Measurements from ENCODE around the gene MCMBP. TPM values are rescaled to one million over a fixed set of nuclear protein-coding genes. Genes with fewer than 3 reads are reported as not detected.

The MCMBP gene
- total and polyA plus RNA-seq, 4 donors, result 17.4 to 46.1 (median 33.1) TPM

DNA sequence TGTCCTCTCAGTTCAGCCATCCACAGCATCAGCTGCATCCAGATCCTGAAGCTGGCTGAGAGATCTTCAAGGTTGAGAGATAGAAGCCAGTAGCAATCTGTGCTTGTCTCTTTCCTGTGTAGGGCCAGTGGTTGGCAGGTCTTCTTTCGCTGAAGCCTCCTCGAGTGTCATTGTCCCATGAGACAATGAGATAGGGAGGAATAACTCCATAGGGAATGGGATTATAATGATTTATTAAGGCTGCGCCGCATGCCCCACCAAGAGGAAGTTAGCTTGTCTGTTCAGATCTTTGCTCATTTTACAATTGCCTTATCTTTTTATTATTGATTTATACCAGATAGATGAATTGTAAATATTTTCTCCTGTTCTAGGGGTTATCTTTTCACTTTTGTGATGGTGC lies 61.5 kb downstream of the MCMBP start:
- H3K4me1 ChIP-seq (ENCODE audit: control insufficient read depth in 1 of 2, insufficient read depth in 2 of 2, low read length in 2 of 2), result no peaks in the 10 kb centered on the region
- no peak overlapping the region for H3K27ac ChIP-seq (ENCODE audit: low read depth in 1 of 2, low read length in 2 of 2)
- H3K4me3 ChIP-seq (ENCODE audit: low read length in 2 of 2), result no peak overlapping the region
- WGBS, 2 donors, result 91 to 92% methylated on average over 4 of the region's 4 CpGs
- intact Hi-C loops (cut with DNase I), result loop anchor here in 1 of 2 donors (5.0 kb wide), 1 partner anchor 49 kb away; no protein-coding TSS in a partner anchor
- no peaks in the 10 kb centered on the region for H3K27me3 ChIP-seq (ENCODE audit: control insufficient read depth in 1 of 2, insufficient read depth in 2 of 2, low read length in 1 of 2)
- DNase-seq (no peak), ATAC-seq (ENCODE audit: low FRiP score) (no peak)
- peaks cover 2% of the 10 kb centered on the region for H3K9me3 ChIP-seq (ENCODE audit: control insufficient read depth, low read length)
- peaks cover 3% of the 10 kb centered on the region in 2 donors for H3K36me3 ChIP-seq (ENCODE audit: control insufficient read depth in 1 of 2, insufficient read depth in 2 of 2, low read length in 1 of 2)

DNA sequence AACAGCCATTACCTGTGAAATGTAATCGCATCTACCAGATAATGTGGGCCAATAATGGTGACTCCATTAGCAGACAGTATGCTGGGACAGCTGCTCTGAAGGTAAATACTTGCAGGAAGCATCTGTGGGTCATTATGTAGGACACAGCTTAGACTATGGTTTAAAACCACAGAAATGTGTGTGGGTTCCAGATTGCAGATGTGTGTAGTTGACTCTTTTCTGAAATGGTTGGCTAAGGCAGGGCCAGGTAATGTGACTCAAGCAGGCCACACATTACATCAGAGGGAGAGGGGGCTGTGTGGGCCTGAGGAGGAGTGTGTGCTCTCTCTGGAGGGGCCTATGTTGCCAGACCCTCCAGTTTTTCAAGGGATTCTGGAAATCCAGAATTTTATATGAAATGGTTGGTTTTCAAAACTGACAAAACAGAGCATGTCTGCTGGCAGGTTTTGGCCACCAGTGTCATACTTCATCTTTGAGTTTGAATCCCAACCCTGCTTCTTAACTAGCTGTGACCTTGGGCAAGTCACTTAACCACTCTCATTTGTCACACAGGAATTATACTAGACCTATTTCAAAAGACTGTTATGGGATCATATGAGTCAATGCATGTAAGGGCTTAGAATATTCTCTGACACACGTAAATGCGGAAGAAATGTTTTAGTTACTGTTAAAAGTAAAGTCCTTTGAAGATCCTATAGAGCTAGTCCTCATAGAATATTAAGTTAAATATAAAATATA lies 64.5 kb downstream of the MCMBP start:
- intact Hi-C loops (cut with DNase I), result no loop called here
- Histone ChIP-seq H3K4me1 (ENCODE audit: control insufficient read depth in 1 of 2, insufficient read depth in 2 of 2, low read length in 2 of 2) (peaks cover 0 to 1% of the 10 kb centered on the region in 2 donors), H3K4me3 (ENCODE audit: low read length in 2 of 2) (no peak overlapping the region), H3K27me3 (ENCODE audit: control insufficient read depth in 1 of 2, insufficient read depth in 2 of 2, low read length in 1 of 2) (no peaks in the 10 kb centered on the region), H3K9me3 (ENCODE audit: control insufficient read depth, low read length) (no peaks in the 10 kb centered on the region), H3K27ac (ENCODE audit: low read depth in 1 of 2, low read length in 2 of 2) (no peak overlapping the region), H3K36me3 (ENCODE audit: control insufficient read depth in 1 of 2, insufficient read depth in 2 of 2, low read length in 1 of 2) (no peaks in the 10 kb centered on the region)
- no peak for ATAC-seq (ENCODE audit: low FRiP score)
- no peak for DNase-seq
- WGBS, 2 donors, result 98% methylated on average over 3 of the region's 3 CpGs

DNA sequence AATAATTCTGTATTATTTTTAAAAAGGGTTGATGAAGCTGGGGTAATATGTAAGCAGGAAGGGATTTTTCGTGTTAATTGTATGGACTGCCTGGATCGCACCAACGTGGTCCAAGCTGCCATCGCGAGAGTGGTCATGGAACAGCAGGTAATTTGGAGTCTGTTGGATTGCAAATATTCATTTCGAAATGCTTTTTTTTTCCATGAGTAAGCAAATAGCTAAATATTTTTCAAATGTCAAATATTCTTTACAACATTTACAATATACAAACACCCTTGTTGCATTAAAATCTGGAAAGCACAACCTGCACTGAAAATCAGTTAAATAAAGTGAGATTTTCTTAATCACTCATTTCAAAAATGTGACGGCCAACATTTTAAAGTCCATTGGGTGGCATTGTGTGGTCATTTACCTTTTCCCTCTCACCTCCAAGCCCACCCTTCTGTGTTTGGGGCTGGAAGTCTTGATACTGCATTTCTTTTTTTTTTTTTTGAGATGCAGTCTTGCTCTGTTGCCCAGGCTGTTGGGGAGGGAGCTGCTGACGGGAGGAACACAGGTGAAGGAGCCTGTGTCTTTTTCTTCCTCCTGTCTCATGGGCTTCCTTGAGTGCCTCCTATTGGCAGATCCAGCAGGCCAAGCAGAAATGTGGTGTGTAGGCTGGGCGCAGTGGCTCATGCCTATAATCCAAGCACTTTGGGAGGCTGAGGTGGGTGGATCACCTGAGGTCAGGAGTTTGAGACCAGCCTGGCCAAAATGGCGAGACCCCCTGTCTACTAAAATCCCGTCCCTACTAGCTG lies 66.1 kb downstream of the MCMBP start:
- DNase-seq, result no peak
- 97% methylated on average over 11 of the region's 11 CpGs for WGBS, 2 donors
- Histone ChIP-seq H3K27ac (ENCODE audit: low read depth in 1 of 2, low read length in 2 of 2) (no peak overlapping the region), H3K4me3 (ENCODE audit: low read length in 2 of 2) (no peak overlapping the region), H3K27me3 (ENCODE audit: control insufficient read depth in 1 of 2, insufficient read depth in 2 of 2, low read length in 1 of 2) (no peaks in the 10 kb centered on the region), H3K4me1 (ENCODE audit: control insufficient read depth in 1 of 2, insufficient read depth in 2 of 2, low read length in 2 of 2) (peaks cover 0 to 1% of the 10 kb centered on the region in 2 donors), H3K9me3 (ENCODE audit: control insufficient read depth, low read length) (no peaks in the 10 kb centered on the region), H3K36me3 (ENCODE audit: control insufficient read depth in 1 of 2, insufficient read depth in 2 of 2, low read length in 1 of 2) (no peaks in the 10 kb centered on the region)
- intact Hi-C loops (cut with DNase I), result no loop called here
- ATAC-seq (ENCODE audit: low FRiP score), result no peak

DNA sequence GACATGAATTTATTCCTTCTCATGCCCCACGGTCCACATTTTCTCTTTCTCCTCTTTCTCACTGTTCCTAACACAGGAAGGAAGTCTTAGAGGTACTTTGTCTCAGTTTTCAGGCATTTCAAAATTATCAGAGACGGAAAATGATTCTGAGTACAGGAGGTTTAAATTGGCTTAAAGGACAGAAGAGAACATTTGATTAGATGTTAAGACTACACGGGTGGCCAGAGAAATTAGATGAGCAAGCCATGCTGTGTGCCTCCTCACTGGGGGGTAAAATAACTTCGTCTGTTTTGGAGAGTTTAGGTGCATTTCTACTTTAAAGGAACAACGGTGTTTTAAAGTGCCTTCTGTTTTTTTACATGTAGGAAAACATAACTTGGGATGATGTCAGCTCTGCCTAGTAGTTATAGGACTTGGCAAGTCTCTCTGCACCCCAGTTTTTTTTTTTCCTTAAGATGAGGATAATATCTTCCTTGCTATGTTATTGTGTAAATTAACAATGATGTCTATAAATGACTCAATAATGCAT lies 66.9 kb downstream of the MCMBP start:
- no peak overlapping the region for H3K27ac ChIP-seq (ENCODE audit: low read depth in 1 of 2, low read length in 2 of 2)
- WGBS, 2 donors, result 24 to 28% methylated on average over 5 of the region's 5 CpGs

DNA sequence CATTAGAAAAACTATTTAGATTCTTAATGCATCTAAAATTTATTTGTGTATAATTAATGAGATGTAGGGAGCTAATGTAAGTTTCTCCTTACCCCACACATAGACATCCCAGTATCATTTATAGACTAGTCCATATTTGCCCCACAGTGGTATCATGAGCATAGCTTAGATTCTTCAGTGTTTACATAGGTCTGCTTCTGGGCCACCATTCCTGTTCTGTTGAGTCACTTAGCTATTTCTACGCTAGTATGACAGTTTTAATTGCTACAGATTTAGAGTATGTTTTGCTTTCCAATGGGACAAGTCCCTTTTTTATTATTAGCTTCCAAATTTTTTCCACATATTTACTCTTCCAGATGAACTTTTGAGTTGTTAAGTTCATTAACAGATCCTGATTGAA lies 69.4 kb downstream of the MCMBP start:
- Histone ChIP-seq H3K27me3 (ENCODE audit: control insufficient read depth in 1 of 2, insufficient read depth in 2 of 2, low read length in 1 of 2) (no peaks in the 10 kb centered on the region), H3K9me3 (ENCODE audit: control insufficient read depth, low read length) (no peaks in the 10 kb centered on the region), H3K4me1 (ENCODE audit: control insufficient read depth in 1 of 2, insufficient read depth in 2 of 2, low read length in 2 of 2) (peaks cover 0 to 1% of the 10 kb centered on the region in 2 donors), H3K27ac (ENCODE audit: low read depth in 1 of 2, low read length in 2 of 2) (no peak overlapping the region), H3K4me3 (ENCODE audit: low read length in 2 of 2) (no peak overlapping the region), H3K36me3 (ENCODE audit: control insufficient read depth in 1 of 2, insufficient read depth in 2 of 2, low read length in 1 of 2) (no peaks in the 10 kb centered on the region)
- WGBS, 2 donors, result 6 to 14% methylated on average over 1 of the region's 1 CpG
- ATAC-seq (ENCODE audit: low FRiP score), result no peak
- intact Hi-C loops (cut with DNase I), result no loop called here
- no peak for DNase-seq

More for the DNA sequence above, 66.9 kb downstream of the MCMBP start:
- DNase-seq (no peak), ATAC-seq (ENCODE audit: low FRiP score) (no peak)
- intact Hi-C loops (cut with DNase I), result no loop called here
- H3K9me3 ChIP-seq (ENCODE audit: control insufficient read depth, low read length), result no peaks in the 10 kb centered on the region
- no peaks in the 10 kb centered on the region for H3K36me3 ChIP-seq (ENCODE audit: control insufficient read depth in 1 of 2, insufficient read depth in 2 of 2, low read length in 1 of 2)
- no peaks in the 10 kb centered on the region for H3K27me3 ChIP-seq (ENCODE audit: control insufficient read depth in 1 of 2, insufficient read depth in 2 of 2, low read length in 1 of 2)
- no peak overlapping the region for H3K4me3 ChIP-seq (ENCODE audit: low read length in 2 of 2)
- H3K4me1 ChIP-seq (ENCODE audit: control insufficient read depth in 1 of 2, insufficient read depth in 2 of 2, low read length in 2 of 2), result peaks cover 0 to 1% of the 10 kb centered on the region in 2 donors

DNA sequence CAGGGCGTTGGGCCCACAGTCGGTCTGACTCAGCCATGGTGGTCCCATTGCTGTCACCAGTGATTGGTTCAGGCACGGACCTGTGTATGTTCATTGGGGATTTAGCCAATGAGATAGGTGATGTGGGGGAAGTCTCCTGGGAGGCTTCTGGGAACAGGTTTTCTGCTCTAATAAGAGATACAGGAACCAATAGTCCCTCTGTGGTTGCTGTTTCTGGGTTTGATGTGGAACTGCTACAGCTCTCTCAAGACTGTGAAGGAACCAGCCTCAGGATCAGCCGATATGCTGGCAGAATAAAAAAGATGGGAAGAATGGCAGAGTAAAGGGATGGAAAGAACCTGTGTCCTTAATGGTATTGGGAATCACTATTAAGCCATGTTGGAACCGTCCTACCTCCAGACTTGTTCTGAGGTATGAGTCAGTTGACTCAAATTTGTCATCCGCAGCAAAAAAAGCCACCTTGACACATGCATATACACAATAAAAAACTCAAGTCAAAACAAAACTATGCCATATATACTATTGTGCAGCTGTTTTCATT lies 70.6 kb downstream of the MCMBP start:
- intact Hi-C loops (cut with DNase I), result no loop called here
- no peak for DNase-seq
- H3K36me3 ChIP-seq (ENCODE audit: control insufficient read depth in 1 of 2, insufficient read depth in 2 of 2, low read length in 1 of 2), result no peaks in the 10 kb centered on the region
- WGBS, 2 donors, result 92 to 95% methylated on average over 6 of the region's 6 CpGs
- H3K27me3 ChIP-seq (ENCODE audit: control insufficient read depth in 1 of 2, insufficient read depth in 2 of 2, low read length in 1 of 2), result no peaks in the 10 kb centered on the region
- H3K27ac ChIP-seq (ENCODE audit: low read depth in 1 of 2, low read length in 2 of 2), result peak overlapping the region in 1 of 2 donors; percentile 17
- no peaks in the 10 kb centered on the region for H3K9me3 ChIP-seq (ENCODE audit: control insufficient read depth, low read length)
- H3K4me1 ChIP-seq (ENCODE audit: control insufficient read depth in 1 of 2, insufficient read depth in 2 of 2, low read length in 2 of 2), result peaks cover 0 to 1% of the 10 kb centered on the region in 2 donors
- no peak for ATAC-seq (ENCODE audit: low FRiP score)
- no peak overlapping the region for H3K4me3 ChIP-seq (ENCODE audit: low read length in 2 of 2)

DNA sequence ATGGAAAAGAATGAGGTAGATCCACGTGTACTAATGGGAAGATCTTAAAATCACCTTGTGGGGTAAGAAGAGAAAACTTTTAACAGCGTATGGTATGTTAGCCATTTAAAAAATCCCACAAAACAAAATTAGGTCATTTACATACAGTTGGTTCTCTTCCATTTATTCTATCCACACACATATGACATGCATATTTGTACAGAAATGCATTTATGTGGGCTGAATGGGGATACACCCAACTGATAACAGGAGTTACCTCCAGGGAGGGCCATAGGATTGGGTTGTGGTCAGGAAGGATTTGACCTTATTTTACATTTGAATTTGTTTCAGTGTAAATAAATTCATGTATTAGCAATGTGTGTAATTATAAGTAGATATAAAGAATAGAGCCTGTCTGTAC lies 71.5 kb downstream of the MCMBP start:
- H3K9me3 ChIP-seq (ENCODE audit: control insufficient read depth, low read length), result no peaks in the 10 kb centered on the region
- intact Hi-C loops (cut with DNase I), result no loop called here
- H3K27me3 ChIP-seq (ENCODE audit: control insufficient read depth in 1 of 2, insufficient read depth in 2 of 2, low read length in 1 of 2), result no peaks in the 10 kb centered on the region
- DNase-seq (no peak), ATAC-seq (ENCODE audit: low FRiP score) (no peak)
- peaks cover 0 to 1% of the 10 kb centered on the region in 2 donors for H3K4me1 ChIP-seq (ENCODE audit: control insufficient read depth in 1 of 2, insufficient read depth in 2 of 2, low read length in 2 of 2)
- H3K4me3 ChIP-seq (ENCODE audit: low read length in 2 of 2), result no peak overlapping the region
- no peaks in the 10 kb centered on the region for H3K36me3 ChIP-seq (ENCODE audit: control insufficient read depth in 1 of 2, insufficient read depth in 2 of 2, low read length in 1 of 2)
- 93 to 97% methylated on average over 2 of the region's 2 CpGs for WGBS, 2 donors
- no peak overlapping the region for H3K27ac ChIP-seq (ENCODE audit: low read depth in 1 of 2, low read length in 2 of 2)

DNA sequence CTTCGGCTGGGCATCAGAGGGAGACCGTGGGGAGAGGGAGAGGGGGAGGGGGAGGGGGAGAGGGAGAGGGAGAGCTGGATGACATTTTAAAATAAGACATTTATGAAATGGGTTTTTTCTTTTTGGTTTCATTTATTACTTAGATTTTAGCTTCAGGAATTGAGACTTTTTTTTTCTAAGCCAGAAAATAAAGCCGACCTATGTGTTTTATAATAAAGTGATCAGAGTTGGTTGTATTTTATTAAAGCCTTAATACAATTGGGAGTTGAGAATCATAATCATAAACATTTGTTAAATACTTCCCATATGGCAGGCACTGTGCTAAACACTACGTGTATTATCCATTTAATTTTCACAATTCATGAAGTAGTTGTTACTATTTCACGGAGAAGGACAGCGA lies 76.6 kb downstream of the MCMBP start:
- ATAC-seq (ENCODE audit: low FRiP score), result no peak
- no peaks in the 10 kb centered on the region for H3K9me3 ChIP-seq (ENCODE audit: control insufficient read depth, low read length)
- H3K4me3 ChIP-seq (ENCODE audit: low read length in 2 of 2), result no peak overlapping the region
- H3K27ac ChIP-seq (ENCODE audit: low read depth in 1 of 2, low read length in 2 of 2), result no peak overlapping the region
- no peaks in the 10 kb centered on the region for H3K4me1 ChIP-seq (ENCODE audit: control insufficient read depth in 1 of 2, insufficient read depth in 2 of 2, low read length in 2 of 2)
- DNase-seq, result no peak
- WGBS, 2 donors, result 94 to 99% methylated on average over 4 to 6 of the region's 6 CpGs
- intact Hi-C loops (cut with DNase I), result no loop called here
- no peaks in the 10 kb centered on the region for H3K36me3 ChIP-seq (ENCODE audit: control insufficient read depth in 1 of 2, insufficient read depth in 2 of 2, low read length in 1 of 2)
- no peaks in the 10 kb centered on the region for H3K27me3 ChIP-seq (ENCODE audit: control insufficient read depth in 1 of 2, insufficient read depth in 2 of 2, low read length in 1 of 2)
